Measurements from ENCODE around the gene CYP2D6.

DNA sequence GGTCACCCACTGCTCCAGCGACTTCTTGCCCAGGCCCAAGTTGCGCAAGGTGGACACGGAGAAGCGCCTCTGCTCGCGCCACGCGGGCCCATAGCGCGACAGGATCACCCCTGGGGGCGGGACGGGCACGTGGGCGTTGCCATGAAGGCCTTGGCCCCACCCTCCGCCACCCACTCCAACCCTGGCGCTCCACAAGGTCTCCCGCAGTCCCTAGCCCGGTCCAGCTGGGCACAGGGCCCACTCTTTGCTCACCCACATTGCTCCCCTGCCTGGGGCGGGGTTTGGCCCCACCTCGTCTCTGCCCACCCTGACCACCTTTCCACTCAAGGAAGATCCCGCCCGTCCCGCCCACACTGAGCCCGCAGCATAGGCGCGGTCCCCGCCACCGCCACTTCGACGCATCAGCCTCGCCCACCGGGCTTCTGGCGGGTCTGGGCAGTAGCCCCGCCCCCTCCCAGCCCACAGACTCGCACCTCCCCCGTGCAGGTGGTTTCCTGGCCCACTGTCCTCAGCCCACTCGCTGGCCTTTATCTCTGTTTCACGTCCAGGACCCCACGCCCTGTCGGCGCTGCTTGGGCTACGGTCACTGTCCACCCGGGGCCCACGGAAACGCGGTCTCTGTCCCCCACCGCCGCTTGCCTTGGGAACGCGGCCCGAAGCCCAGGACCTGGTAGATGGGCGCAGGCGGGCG is 12.3 kb upstream of the CYP2D6 start:
- TF ChIP-seq, protein P1, sequence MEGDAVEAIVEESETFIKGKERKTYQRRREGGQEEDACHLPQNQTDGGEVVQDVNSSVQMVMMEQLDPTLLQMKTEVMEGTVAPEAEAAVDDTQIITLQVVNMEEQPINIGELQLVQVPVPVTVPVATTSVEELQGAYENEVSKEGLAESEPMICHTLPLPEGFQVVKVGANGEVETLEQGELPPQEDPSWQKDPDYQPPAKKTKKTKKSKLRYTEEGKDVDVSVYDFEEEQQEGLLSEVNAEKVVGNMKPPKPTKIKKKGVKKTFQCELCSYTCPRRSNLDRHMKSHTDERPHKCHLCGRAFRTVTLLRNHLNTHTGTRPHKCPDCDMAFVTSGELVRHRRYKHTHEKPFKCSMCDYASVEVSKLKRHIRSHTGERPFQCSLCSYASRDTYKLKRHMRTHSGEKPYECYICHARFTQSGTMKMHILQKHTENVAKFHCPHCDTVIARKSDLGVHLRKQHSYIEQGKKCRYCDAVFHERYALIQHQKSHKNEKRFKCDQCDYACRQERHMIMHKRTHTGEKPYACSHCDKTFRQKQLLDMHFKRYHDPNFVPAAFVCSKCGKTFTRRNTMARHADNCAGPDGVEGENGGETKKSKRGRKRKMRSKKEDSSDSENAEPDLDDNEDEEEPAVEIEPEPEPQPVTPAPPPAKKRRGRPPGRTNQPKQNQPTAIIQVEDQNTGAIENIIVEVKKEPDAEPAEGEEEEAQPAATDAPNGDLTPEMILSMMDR (IDR thresholded peaks at IDR 0.05), result no peak
- no peak for TF ChIP-seq POLR2A (IDR thresholded peaks at IDR 0.05)
